ENCODE data around the gene GPR101. TPM values are rescaled to one million over a fixed set of nuclear protein-coding genes. Genes with fewer than 3 reads are reported as not detected.

The GPR101 gene
- total and polyA plus RNA-seq, 10 of the 15 experiments (the other 5 are each of a cell fraction or from before 2014, with no cell fraction given): not detected

- Histone ChIP-seq H3K27ac (ENCODE audit: control insufficient read depth, insufficient read depth) (no peak overlapping the region), H3K4me2 (ENCODE audit: control insufficient read depth, insufficient read depth) (no peak overlapping the region), H2AFZ (ENCODE audit: control insufficient read depth, low read depth, low read length) (no peak overlapping the region), H3K4me1 (ENCODE audit: control insufficient read depth, insufficient read depth, low read length) (no peaks in the 10 kb centered on the region), H3K9me3 (replicated peaks; ENCODE audit: control insufficient read depth, insufficient read depth, low read length) (no peaks in the 10 kb centered on the region), H3K27me3 (replicated peaks in 1 of 2; ENCODE audit: control insufficient read depth in 2 of 2, insufficient read depth in 2 of 2, low read length in 1 of 2) (no peaks in the 10 kb centered on the region), H3K79me2 (ENCODE audit: control insufficient read depth, insufficient read depth, low read length) (no peaks in the 10 kb centered on the region), H4K20me1 (ENCODE audit: control insufficient read depth, insufficient read depth) (no peaks in the 10 kb centered on the region), H3K36me3 (ENCODE audit: control insufficient read depth in 2 of 2, insufficient read depth in 2 of 2, low read length in 1 of 2) (no peaks in the 10 kb centered on the region), H3K9ac (ENCODE audit: control insufficient read depth, insufficient read depth, low read length) (no peak overlapping the region), H3K4me3 (no peak overlapping the region)
- BruUV-seq (replicated peaks): no TSS peak
- ChIA-PET POLR2A (no interaction called here), RAD21 (ENCODE audit: unreplicated experiment) (no interaction called here), SMC1A (ENCODE audit: uncharacterized antibody, unreplicated experiment) (interaction anchor here (1.5 kb wide), 1 partner anchor 23 kb away, joined by 3 read pairs; no protein-coding TSS in a partner anchor), CTCF (no interaction called here)
- no peak for TF ChIP-seq NFIC (IDR thresholded peaks at IDR 0.05; ENCODE audit: low read depth, low read length)
- TF ChIP-seq ZBTB4 (CRISPR knock-in tag; IDR thresholded peaks at IDR 0.05): no peak
- TF ChIP-seq ZNF274 (IDR thresholded peaks at IDR 0.05; ENCODE audit: insufficient read depth, insufficient read length): no peak
- no peak for TF ChIP-seq SUZ12 (IDR thresholded peaks at IDR 0.05; ENCODE audit: unreplicated experiment)
- TF ChIP-seq SMAD1 (IDR thresholded peaks at IDR 0.05; ENCODE audit: low read depth, partially characterized antibody): no peak
- TF ChIP-seq PAX5 (IDR thresholded peaks at IDR 0.05; ENCODE audit: borderline replicate concordance, low read depth, low read length): no peak
- no peak for TF ChIP-seq CHD2 (IDR thresholded peaks at IDR 0.05; ENCODE audit: borderline replicate concordance, low read depth, low read length)
- TF ChIP-seq NFYA (IDR thresholded peaks at IDR 0.05; ENCODE audit: borderline replicate concordance, low read depth, low read length): no peak
- TF ChIP-seq CHD4 (IDR thresholded peaks at IDR 0.05): no peak
- TF ChIP-seq BCLAF1 (IDR thresholded peaks at IDR 0.05): no peak
- TF ChIP-seq SREBF1 (IDR thresholded peaks at IDR 0.05; ENCODE audit: low read length): no peak
- no peak for TF ChIP-seq E4F1 (IDR thresholded peaks at IDR 0.05; ENCODE audit: borderline replicate concordance, partially characterized antibody)
- TF ChIP-seq IRF5 (IDR thresholded peaks at IDR 0.05; ENCODE audit: borderline replicate concordance): no peak
- ATAC-seq: no peak
- intact Hi-C loops (cut with micrococcal nuclease; ENCODE audit: unreplicated experiment): no loop called here
- no peak for FAIRE-seq
- DNase-seq (ENCODE audit: low read depth, low spot score): no peak
- in situ Hi-C loops (cut with MboI): no loop called here
- WGBS (ENCODE audit: insufficient coverage, insufficient replicate concordance, low lambda C conversion rate, missing lambda C conversion rate): 11% methylated on average over 2 of the region's 2 CpGs
Observed at GRCh38 chrX:137067147-137067546, 33.4 kb upstream of the GPR101 start.

Data from GM12878 (cell line).